ENCODE measurements around the gene FAM193A. TPM values are rescaled to one million over a fixed set of nuclear protein-coding genes. Genes with fewer than 3 reads are reported as not detected.
"Not testable (repeated sequence)": the region's sequence is repeated elsewhere in the genome, so short reads cannot be mapped to it uniquely, and the experiment has no call there.

The FAM193A gene
- total RNA-seq, 1 donor from 2014 or later, result 45.5 TPM

DNA sequence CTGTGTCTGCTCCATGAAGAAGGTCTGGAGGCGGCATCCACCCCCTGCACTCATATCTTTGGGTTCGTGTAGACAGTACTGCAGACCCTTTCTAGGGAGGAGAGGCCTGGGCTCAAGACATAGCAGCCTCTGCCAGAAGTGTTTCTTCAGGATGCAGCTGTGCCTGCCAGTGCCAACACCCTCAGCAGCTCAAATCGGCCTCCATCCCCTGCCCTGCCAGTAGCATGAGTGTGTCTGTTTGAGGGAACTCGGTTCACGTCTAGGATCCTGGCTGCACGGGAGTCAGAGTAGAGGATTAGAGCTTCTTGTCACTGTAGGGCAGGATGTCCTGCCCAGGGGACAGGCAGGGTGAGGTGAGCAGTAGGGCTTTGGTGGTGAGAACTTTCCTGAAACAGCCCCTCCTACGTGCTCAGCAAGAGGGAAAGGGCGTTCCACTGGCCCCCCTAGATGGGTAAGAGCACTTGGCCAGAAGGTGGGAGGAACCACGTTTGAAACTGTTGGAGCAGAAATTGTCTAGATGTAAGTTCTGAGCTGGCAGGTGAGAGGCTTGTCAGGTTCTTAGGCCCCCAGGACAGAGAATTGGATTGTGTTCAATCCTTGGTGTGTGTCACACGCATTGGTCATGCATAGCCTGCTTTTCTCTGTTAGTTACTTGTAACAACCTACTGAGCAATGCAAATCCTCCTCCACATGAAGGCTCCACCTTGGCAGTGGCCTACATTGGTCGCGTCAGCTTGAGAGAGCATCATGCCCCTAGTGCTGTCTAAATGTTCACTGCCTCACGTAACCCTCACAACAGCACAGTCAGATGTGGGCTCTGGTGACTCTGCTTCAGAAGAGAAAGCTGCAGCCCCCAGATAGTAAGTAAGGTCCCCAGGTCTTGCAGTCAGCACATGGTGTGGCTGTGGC, 25.8 kb upstream of the FAM193A start:
- Mint-ChIP-seq H3K9me3 (no peaks in the 10 kb centered on the region), H3K4me3 (no peak overlapping the region), H3K27ac (ENCODE audit: unreplicated experiment) (no peak overlapping the region), H3K4me1 (peaks cover 6% of the 10 kb centered on the region), H3K27me3 (ENCODE audit: low read depth) (no peaks in the 10 kb centered on the region), H3K36me3 (ENCODE audit: low read depth) (peaks cover 12% of the 10 kb centered on the region)
- TF ChIP-seq, protein P1, sequence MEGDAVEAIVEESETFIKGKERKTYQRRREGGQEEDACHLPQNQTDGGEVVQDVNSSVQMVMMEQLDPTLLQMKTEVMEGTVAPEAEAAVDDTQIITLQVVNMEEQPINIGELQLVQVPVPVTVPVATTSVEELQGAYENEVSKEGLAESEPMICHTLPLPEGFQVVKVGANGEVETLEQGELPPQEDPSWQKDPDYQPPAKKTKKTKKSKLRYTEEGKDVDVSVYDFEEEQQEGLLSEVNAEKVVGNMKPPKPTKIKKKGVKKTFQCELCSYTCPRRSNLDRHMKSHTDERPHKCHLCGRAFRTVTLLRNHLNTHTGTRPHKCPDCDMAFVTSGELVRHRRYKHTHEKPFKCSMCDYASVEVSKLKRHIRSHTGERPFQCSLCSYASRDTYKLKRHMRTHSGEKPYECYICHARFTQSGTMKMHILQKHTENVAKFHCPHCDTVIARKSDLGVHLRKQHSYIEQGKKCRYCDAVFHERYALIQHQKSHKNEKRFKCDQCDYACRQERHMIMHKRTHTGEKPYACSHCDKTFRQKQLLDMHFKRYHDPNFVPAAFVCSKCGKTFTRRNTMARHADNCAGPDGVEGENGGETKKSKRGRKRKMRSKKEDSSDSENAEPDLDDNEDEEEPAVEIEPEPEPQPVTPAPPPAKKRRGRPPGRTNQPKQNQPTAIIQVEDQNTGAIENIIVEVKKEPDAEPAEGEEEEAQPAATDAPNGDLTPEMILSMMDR (conservative IDR thresholded peaks at IDR 0.05), result no peak
- no peak for DNase-seq (ENCODE audit: low read depth, low spot score)

DNA sequence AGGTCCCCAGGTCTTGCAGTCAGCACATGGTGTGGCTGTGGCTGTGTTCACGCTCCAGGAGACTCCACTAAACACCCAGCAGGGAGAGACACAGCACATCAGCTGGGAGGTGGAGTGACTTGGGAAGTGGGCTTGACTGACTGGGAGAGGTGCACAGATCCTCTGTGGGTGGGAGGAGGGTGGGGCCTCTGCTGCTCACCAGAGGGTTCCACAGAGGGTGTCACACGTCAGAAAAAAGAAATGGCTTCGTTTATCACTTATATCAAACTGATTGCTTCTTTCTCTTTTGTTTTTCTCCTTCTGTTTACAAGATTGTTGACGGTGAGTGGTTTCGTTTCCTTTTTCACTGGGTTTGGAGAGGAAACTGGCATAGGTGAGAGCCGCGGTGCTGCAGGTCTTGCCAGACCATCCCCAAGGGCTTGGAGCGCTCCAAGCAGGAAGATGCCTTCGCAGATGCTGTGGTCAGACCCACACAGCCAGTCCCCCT, 24.8 kb upstream of the FAM193A start:
- Mint-ChIP-seq H3K4me1 (peaks cover 6% of the 10 kb centered on the region), H3K36me3 (ENCODE audit: low read depth) (peaks cover 15% of the 10 kb centered on the region)

DNA sequence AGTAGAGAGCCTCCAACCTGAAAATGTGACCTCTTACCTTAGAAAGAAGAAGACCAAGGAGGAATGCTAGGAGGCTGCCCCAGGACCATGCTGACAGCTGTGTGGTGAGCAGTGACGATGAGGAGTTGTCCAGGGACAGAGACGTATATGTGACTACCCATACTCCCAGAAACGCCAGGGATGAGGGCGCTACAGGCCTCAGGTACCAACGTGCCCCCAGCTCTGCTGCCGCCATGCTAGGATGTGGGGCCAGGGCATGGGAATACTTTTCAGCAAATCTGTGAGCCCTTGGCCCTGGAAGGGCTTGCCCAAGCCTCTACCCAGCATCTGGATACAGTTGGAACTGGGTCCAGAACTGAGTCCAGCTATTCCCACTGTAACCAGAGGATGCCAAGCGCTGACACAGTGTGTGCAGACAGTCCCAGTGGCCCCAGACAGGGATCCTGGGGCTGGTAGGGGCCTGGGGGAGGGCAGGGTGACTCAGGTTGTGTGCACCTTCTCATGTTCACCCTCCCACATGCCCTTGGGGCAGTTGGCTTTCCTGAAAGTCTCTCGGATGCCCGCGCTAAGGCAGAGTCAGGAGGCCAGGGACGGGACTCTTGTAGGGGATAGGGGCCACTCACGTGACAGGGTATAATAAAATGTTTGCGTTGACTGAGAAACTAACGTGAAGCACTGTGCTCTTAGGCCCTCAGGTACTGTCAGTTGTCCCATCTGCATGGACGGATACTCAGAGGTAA, 23.9 kb upstream of the FAM193A start:
- TF ChIP-seq, protein P1 (conservative IDR thresholded peaks at IDR 0.05), result no peak
- no peak for DNase-seq (ENCODE audit: low read depth, low spot score)
- H3K27me3 Mint-ChIP-seq (ENCODE audit: low read depth), result no peaks in the 10 kb centered on the region
- H3K4me3 Mint-ChIP-seq, result no peak overlapping the region
- peaks cover 15% of the 10 kb centered on the region for H3K36me3 Mint-ChIP-seq (ENCODE audit: low read depth)
- no peak overlapping the region for H3K27ac Mint-ChIP-seq (ENCODE audit: unreplicated experiment)
- H3K4me1 Mint-ChIP-seq, result peaks cover 6% of the 10 kb centered on the region
- H3K9me3 Mint-ChIP-seq, result no peaks in the 10 kb centered on the region

More for the DNA sequence above, 24.8 kb upstream of the FAM193A start:
- no peaks in the 10 kb centered on the region for H3K9me3 Mint-ChIP-seq
- no peak for DNase-seq (ENCODE audit: low read depth, low spot score)
- no peak overlapping the region for H3K4me3 Mint-ChIP-seq
- peak overlapping the region; percentile 29 for H3K27ac Mint-ChIP-seq (ENCODE audit: unreplicated experiment)
- no peaks in the 10 kb centered on the region for H3K27me3 Mint-ChIP-seq (ENCODE audit: low read depth)
- TF ChIP-seq, protein P1 (conservative IDR thresholded peaks at IDR 0.05), result no peak

DNA sequence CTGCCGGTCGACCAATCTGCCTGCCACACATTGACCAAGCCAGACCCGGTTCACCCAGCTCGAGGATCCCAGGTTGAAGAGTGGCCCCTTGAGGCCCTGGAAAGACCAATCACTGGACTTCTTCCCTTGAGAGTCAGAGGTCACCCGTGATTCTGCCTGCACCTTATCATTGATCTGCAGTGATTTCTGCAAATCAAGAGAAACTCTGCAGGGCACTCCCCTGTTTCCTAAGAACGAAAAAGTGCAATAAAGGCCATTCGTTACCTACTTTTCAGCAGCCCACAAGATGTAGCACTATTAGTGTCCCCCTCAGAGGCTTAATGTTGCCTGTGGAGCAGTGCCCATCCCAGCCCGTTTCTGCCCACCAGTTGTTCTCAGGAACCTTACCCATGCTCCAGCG, 22.3 kb upstream of the FAM193A start:
- H3K4me1 Mint-ChIP-seq; H3K27ac Mint-ChIP-seq (ENCODE audit: unreplicated experiment); H3K27me3 Mint-ChIP-seq (ENCODE audit: low read depth); H3K9me3 Mint-ChIP-seq; H3K4me3 Mint-ChIP-seq; DNase-seq (ENCODE audit: low read depth, low spot score): not testable (repeated sequence)
- H3K36me3 Mint-ChIP-seq (ENCODE audit: low read depth), result peaks cover 12% of the 10 kb centered on the region

DNA sequence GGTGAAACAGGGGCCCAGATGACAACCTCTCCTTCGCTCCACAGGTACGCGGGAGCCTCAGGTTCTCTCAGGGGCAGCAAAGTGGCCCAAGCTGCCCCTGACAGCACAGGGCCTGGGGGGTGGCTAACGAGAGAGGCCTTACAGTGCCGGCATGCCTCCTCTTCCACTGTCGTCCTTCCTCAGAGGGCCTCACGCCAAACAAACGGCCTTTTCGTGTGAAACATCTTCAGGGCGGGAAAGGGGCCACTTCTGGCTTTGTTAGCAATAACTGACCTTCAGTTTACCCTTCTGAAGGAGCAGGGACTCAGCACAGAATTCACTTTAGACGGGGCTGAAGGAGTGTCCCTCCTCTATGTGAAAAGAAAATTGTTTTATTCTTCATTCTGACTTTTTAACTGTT, 21.5 kb upstream of the FAM193A start:
- not testable (repeated sequence) for H3K4me3 Mint-ChIP-seq; H3K27me3 Mint-ChIP-seq (ENCODE audit: low read depth)
- peaks cover 12% of the 10 kb centered on the region for H3K36me3 Mint-ChIP-seq (ENCODE audit: low read depth)

DNA sequence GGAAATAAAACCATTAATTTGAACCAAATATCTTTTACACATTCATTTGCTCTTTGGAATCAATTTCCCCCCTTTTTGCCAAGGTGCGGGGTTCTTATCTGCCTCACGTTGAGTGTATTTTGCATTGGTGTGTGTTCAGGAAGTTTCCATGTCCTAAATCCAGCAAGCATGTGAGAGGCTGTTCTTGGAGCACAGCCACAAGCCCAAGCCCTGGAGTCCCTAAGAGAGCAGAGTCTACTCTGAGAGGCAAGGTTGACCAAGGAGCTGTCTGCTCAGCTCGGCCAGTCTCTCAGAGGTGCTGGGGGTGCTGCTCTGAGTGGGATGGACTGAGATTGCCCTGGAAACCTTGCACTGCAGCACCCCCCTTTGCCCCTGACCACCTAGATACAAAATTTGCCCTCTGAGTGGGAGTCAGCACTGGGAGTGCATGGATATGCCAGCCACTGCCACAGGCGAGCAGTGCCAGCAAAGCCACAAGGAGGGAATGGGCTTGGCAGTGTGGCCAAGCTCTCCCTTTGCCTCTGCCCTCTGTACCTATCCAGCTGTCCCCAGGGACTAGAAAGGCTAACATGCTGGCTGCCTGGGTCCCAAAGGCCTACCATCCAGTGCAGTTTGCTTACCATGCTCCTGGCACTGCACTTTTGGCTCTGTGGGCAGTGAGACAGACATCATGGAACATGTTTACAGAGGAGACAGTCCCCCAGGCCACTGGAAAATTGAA, 20.5 kb upstream of the FAM193A start:
- H3K9me3 Mint-ChIP-seq, result no peaks in the 10 kb centered on the region
- no peak for DNase-seq (ENCODE audit: low read depth, low spot score)
- TF ChIP-seq, protein P1 (conservative IDR thresholded peaks at IDR 0.05), result no peak
- H3K27ac Mint-ChIP-seq (ENCODE audit: unreplicated experiment), result no peak overlapping the region
- H3K4me3 Mint-ChIP-seq, result no peak overlapping the region
- H3K27me3 Mint-ChIP-seq (ENCODE audit: low read depth), result no peaks in the 10 kb centered on the region
- no peaks in the 10 kb centered on the region for H3K4me1 Mint-ChIP-seq
- H3K36me3 Mint-ChIP-seq (ENCODE audit: low read depth), result peaks cover 13% of the 10 kb centered on the region

More for the DNA sequence above, 21.5 kb upstream of the FAM193A start:
- not testable (repeated sequence) for H3K9me3 Mint-ChIP-seq; H3K27ac Mint-ChIP-seq (ENCODE audit: unreplicated experiment); DNase-seq (ENCODE audit: low read depth, low spot score); H3K4me1 Mint-ChIP-seq

Data from neural crest cell (in vitro differentiated cells).